B cell (primary cell): ENCODE data around the gene LRRC4C. TPM values are rescaled to one million over a fixed set of nuclear protein-coding genes. Genes with fewer than 3 reads are reported as not detected.

Experiments used
- ATAC-seq: fragments of 200-7000 bp; cut with Tn5 transposase; one replicate; pipeline ENCODE4 v1.10.0; 2021; ENCODE audit warnings: low read depth, mild to moderate bottlenecking, moderate number of reproducible peaks, moderate library complexity
- CTCF ChIA-PET: fragments of 350-600 bp; sonication (Branson Sonifier 250); formaldehyde crosslinking; loops from one replicate; lab custom pipeline; 2021; ENCODE audit warnings: antibody characterized with exemption, inconsistent platforms; lab: Charles Lee
- POLR2A ChIA-PET: fragments of 350-600 bp; sonication (Branson Sonifier 250); formaldehyde crosslinking; loops from one replicate; lab custom pipeline; 2021; ENCODE audit warnings: antibody characterized with exemption; lab: Charles Lee
- DNase-seq: peaks from one replicate; pipeline ENCODE4 v3.0.0; 2013
- H2AFZ ChIP-seq: 2 replicates; pipeline ENCODE4 v1.6.1; 2012; ENCODE audit warnings: mild to moderate bottlenecking, low read depth, low read length; ENCODE audit not compliant: insufficient read depth, poor library complexity, severe bottlenecking
- H3K27ac ChIP-seq, 2 donors: 1 replicate in 1 of 2; 2 replicates in 1 of 2; pipeline ENCODE4 v1.5.1; 2012 to 2013; ENCODE audit warnings: low read length in 2 of 2, mild to moderate bottlenecking in 2 of 2, moderate library complexity in 1 of 2
- H3K27me3 ChIP-seq, 4 experiments: fragments of 200-600 bp in 1 of 4; sonication (generic) in 1 of 4; replicated peaks in 1 of 4; 1 replicate in 2 of 4; 2 replicates in 2 of 4; pipeline versions ENCODE4 v1.6.1 to v1.7.0; 2013 to 2016; ENCODE audit warnings: low read length in 3 of 4, mild to moderate bottlenecking in 2 of 4, mixed read lengths in 1 of 4, moderate library complexity in 1 of 4; ENCODE audit not compliant: insufficient read depth in 4 of 4, control insufficient read depth in 3 of 4; ENCODE audit errors: control extremely low read depth in 1 of 4
- H3K36me3 ChIP-seq, 2 experiments: replicated peaks in 1 of 2; 1 replicate in 1 of 2; 2 replicates in 1 of 2; pipeline versions ENCODE4 v1.6.1 to v1.7.1; 2013; ENCODE audit warnings: low read length in 1 of 2; ENCODE audit not compliant: insufficient read depth in 2 of 2, control insufficient read depth in 1 of 2; ENCODE audit errors: control extremely low read depth in 1 of 2, extremely low read depth in 1 of 2
- H3K4me1 ChIP-seq, 2 donors: fragments of 200-600 bp in 1 of 2; sonication (generic) in 1 of 2; 1 replicate in 1 of 2; 2 replicates in 1 of 2; pipeline versions ENCODE4 v1.5.1 to v1.6.1; 2013 to 2017; ENCODE audit warnings: low read length in 2 of 2; ENCODE audit not compliant: control insufficient read depth in 2 of 2, insufficient read depth in 2 of 2
- H3K4me2 ChIP-seq: replicated peaks from 2 replicates; pipeline ENCODE3; 2012; ENCODE audit warnings: mild to moderate bottlenecking, low read depth, low read length; ENCODE audit not compliant: poor library complexity, severe bottlenecking
- H3K4me3 ChIP-seq, 5 experiments: fragments of 200-600 bp in 1 of 5; sonication (generic) in 1 of 5; 1 replicate in 3 of 5; 2 replicates in 2 of 5; pipeline versions ENCODE4 v1.5.1 to v1.7.0; 2011 to 2016; ENCODE audit warnings: low read length in 4 of 5, mild to moderate bottlenecking in 4 of 5, low read depth in 2 of 5, control low read depth in 1 of 5, moderate library complexity in 1 of 5; ENCODE audit not compliant: insufficient read depth in 1 of 5; ENCODE audit errors: control extremely low read depth in 1 of 5, extremely low read depth in 1 of 5
- H3K79me2 ChIP-seq: fragments of 200-600 bp; sonication (generic); one replicate; pipeline ENCODE4 v1.6.0; 2016; ENCODE audit warnings: low read length; ENCODE audit not compliant: control insufficient read depth, insufficient read depth
- H3K9ac ChIP-seq: fragments of 200-600 bp; sonication (generic); 2 replicates; pipeline ENCODE4 v1.6.1; 2017; ENCODE audit warnings: mild to moderate bottlenecking, low read length, moderate library complexity
- H3K9me3 ChIP-seq, 3 donors: one replicate each; pipeline versions ENCODE4 v1.6.1 to v1.7.1; 2013; ENCODE audit warnings: low read length in 2 of 3; ENCODE audit not compliant: control insufficient read depth in 2 of 3, insufficient read depth in 1 of 3; ENCODE audit errors: control extremely low read depth in 1 of 3
- H4K20me1 ChIP-seq: 2 replicates; pipeline ENCODE4 v1.6.0; 2012; ENCODE audit warnings: mild to moderate bottlenecking, low read length; ENCODE audit not compliant: insufficient read depth, control insufficient read depth, poor library complexity, severe bottlenecking
- H3K27ac Mint-ChIP-seq: one replicate; pipeline ENCODE4 v1.8.0; 2021; ENCODE audit warnings: mixed read lengths
- H3K27me3 Mint-ChIP-seq: one replicate; pipeline ENCODE4 v1.8.0; 2021; ENCODE audit warnings: mixed read lengths
- H3K4me1 Mint-ChIP-seq: one replicate; pipeline ENCODE4 v1.8.0; 2021; ENCODE audit warnings: mixed read lengths
- H3K4me3 Mint-ChIP-seq: one replicate; pipeline ENCODE4 v1.8.0; 2021; ENCODE audit warnings: mixed read lengths
- H3K9me3 Mint-ChIP-seq: one replicate; pipeline ENCODE4 v1.8.0; 2022; ENCODE audit warnings: mixed read lengths; ENCODE audit not compliant: insufficient read depth
- EZH2 ChIP-seq: IDR thresholded peaks from 2 replicates; pipeline ENCODE4 v1.6.1; 2012; ENCODE audit warnings: borderline replicate concordance, low read depth, mild to moderate bottlenecking, moderate library complexity, low read length; ENCODE audit not compliant: insufficient read depth, poor library complexity, severe bottlenecking
- WGBS: methylation state at CpG from one replicate; pipeline ENCODE4 v1.1.5; 2013; ENCODE audit warnings: missing lambda C conversion rate; ENCODE audit not compliant: insufficient coverage; 5-methylcytosine and 5-hydroxymethylcytosine counted together
- intact Hi-C: fragments of 100-400 bp; cut with micrococcal nuclease; formaldehyde crosslinking; loops from one replicate; pipeline ENCODE4 v1.10.0; 2022
- polyA plus RNA-seq: library from polyadenylated mRNA; depleted of rRNA; stranded (reverse); fragments of >200 nt; gene quantifications from 2 replicates; pipeline ENCODE4 v1.2.3, GENCODE V29; 2012
- total RNA-seq, 2 donors: library from RNA; stranded (reverse); fragments of 120-200 nt in 1 of 2; gene quantifications; 1 replicate in 1 of 2; 2 replicates in 1 of 2; pipeline versions ENCODE4 v1.2.3 to v1.2.4, GENCODE V29; 2013 to 2022
- TF ChIP-seq, protein P1 (sequence below): fragments of 200-600 bp; IDR thresholded peaks from one replicate; pipeline ENCODE4 v1.8.0; 2022; ENCODE audit warnings: antibody characterized with exemption, mild to moderate bottlenecking

LRRC4C gene
- total and polyA plus RNA-seq, 2 donors (not counting 1 experiment from before 2014, with no cell fraction given) = 0.57 TPM; not detected in 1

DNA sequence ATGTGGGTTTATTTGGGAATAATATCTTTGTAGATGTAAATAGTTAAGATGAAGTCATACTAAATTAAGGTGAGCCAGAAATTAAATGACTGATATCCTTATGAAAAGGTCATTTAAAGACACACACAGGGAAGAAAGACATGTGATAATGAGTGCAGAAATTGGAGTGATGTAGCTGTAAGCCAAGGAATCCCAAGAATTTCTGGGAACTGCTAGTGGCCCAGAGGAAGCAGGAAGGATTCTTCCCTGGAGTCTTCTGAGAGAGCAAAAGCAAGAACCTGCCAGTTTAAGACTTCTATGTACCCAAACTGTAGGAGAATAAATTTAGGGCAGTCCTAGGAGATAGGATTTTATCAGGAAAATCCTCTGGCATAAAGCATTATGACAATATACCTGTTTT, 66.9 kb downstream of the LRRC4C start:
- POLR2A ChIA-PET = no interaction called here
- no peak overlapping the region for H3K4me2 ChIP-seq
- intact Hi-C loops = no loop called here
- H3K9ac ChIP-seq = no peak overlapping the region
- peaks cover 12% of the 10 kb centered on the region for H3K4me1 Mint-ChIP-seq
- CTCF ChIA-PET = no interaction called here
- H4K20me1 ChIP-seq = no peaks in the 10 kb centered on the region
- DNase-seq (no peak), ATAC-seq (no peak)
- H3K36me3 ChIP-seq = no peaks in the 10 kb centered on the region
- H3K9me3 ChIP-seq = peaks cover 0 to 3% (median 0%) of the 10 kb centered on the region in 3 donors
- H3K4me1 ChIP-seq = no peaks in the 10 kb centered on the region
- no peak overlapping the region for H2AFZ ChIP-seq
- no peaks in the 10 kb centered on the region for H3K27me3 ChIP-seq
- no peak overlapping the region for H3K4me3 Mint-ChIP-seq
- H3K27ac Mint-ChIP-seq = no peak overlapping the region
- no peak overlapping the region for H3K4me3 ChIP-seq
- TF ChIP-seq EZH2 = no peak
- TF ChIP-seq, protein P1, sequence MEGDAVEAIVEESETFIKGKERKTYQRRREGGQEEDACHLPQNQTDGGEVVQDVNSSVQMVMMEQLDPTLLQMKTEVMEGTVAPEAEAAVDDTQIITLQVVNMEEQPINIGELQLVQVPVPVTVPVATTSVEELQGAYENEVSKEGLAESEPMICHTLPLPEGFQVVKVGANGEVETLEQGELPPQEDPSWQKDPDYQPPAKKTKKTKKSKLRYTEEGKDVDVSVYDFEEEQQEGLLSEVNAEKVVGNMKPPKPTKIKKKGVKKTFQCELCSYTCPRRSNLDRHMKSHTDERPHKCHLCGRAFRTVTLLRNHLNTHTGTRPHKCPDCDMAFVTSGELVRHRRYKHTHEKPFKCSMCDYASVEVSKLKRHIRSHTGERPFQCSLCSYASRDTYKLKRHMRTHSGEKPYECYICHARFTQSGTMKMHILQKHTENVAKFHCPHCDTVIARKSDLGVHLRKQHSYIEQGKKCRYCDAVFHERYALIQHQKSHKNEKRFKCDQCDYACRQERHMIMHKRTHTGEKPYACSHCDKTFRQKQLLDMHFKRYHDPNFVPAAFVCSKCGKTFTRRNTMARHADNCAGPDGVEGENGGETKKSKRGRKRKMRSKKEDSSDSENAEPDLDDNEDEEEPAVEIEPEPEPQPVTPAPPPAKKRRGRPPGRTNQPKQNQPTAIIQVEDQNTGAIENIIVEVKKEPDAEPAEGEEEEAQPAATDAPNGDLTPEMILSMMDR = no peak
- no peaks in the 10 kb centered on the region for H3K27me3 Mint-ChIP-seq
- no peaks in the 10 kb centered on the region for H3K79me2 ChIP-seq
- no peaks in the 10 kb centered on the region for H3K9me3 Mint-ChIP-seq
- no peak overlapping the region for H3K27ac ChIP-seq

DNA sequence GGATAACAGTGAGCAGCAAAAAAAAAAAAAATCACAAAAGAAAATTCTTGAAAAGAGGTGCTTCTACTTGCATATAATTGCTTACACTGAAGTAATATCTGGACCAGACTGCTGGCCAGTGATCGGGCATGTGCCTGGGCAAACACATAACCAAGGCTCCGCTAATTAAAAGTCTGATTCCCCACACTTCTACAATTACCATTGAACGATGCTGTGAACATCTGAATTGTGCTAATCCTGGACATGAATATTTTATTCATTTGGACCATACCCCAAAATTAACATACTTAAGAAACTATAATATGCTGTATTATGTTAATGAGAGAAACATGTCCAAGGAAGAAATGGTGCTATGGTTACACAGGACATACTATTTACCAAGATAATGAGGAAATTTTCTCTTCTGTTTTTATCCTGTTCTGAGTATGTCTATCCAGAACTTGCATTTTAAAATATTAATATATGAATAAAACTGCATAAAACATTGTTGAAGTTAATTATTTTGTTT, 69.8 kb downstream of the LRRC4C start:
- no peak overlapping the region for H3K4me3 ChIP-seq
- ATAC-seq = no peak
- CTCF ChIA-PET = no interaction called here
- no peak for DNase-seq
- no peaks in the 10 kb centered on the region for H3K79me2 ChIP-seq
- intact Hi-C loops = no loop called here
- no peak for TF ChIP-seq EZH2
- TF ChIP-seq, protein P1 = no peak
- no peaks in the 10 kb centered on the region for H3K27me3 ChIP-seq
- no CpG with 5 or more reads among the region's 3 CpGs for WGBS
- peaks cover 0 to 3% (median 0%) of the 10 kb centered on the region in 3 donors for H3K9me3 ChIP-seq
- Mint-ChIP-seq H3K4me3 (no peak overlapping the region), H3K27me3 (no peaks in the 10 kb centered on the region), H3K27ac (no peak overlapping the region), H3K4me1 (peaks cover 8% of the 10 kb centered on the region), H3K9me3 (no peaks in the 10 kb centered on the region)
- no peak overlapping the region for H3K27ac ChIP-seq
- POLR2A ChIA-PET = no interaction called here
- H3K4me1 ChIP-seq = no peaks in the 10 kb centered on the region
- H2AFZ ChIP-seq = no peak overlapping the region
- H4K20me1 ChIP-seq = no peaks in the 10 kb centered on the region
- no peaks in the 10 kb centered on the region for H3K36me3 ChIP-seq
- no peak overlapping the region for H3K4me2 ChIP-seq
- H3K9ac ChIP-seq = no peak overlapping the region
